B cell (primary cell): ENCODE data around the gene ARRB2. TPM values are rescaled to one million over a fixed set of nuclear protein-coding genes. Genes with fewer than 3 reads are reported as not detected.
A peak's percentile ranks its signal among the peaks of the same experiment; 100 is the strongest.

Experiments used
- ATAC-seq: fragments of 200-7000 bp; cut with Tn5 transposase; one replicate; pipeline ENCODE4 v1.10.0; 2021; ENCODE audit warnings: low read depth, mild to moderate bottlenecking, moderate number of reproducible peaks, moderate library complexity
- CTCF ChIA-PET: fragments of 350-600 bp; sonication (Branson Sonifier 250); formaldehyde crosslinking; loops from one replicate; lab custom pipeline; 2021; ENCODE audit warnings: antibody characterized with exemption, inconsistent platforms; lab: Charles Lee
- POLR2A ChIA-PET: fragments of 350-600 bp; sonication (Branson Sonifier 250); formaldehyde crosslinking; loops from one replicate; lab custom pipeline; 2021; ENCODE audit warnings: antibody characterized with exemption; lab: Charles Lee
- DNase-seq: peaks from one replicate; pipeline ENCODE4 v3.0.0; 2013
- H2AFZ ChIP-seq: 2 replicates; pipeline ENCODE4 v1.6.1; 2012; ENCODE audit warnings: mild to moderate bottlenecking, low read depth, low read length; ENCODE audit not compliant: insufficient read depth, poor library complexity, severe bottlenecking
- H3K27ac ChIP-seq, 2 donors: 1 replicate in 1 of 2; 2 replicates in 1 of 2; pipeline ENCODE4 v1.5.1; 2012 to 2013; ENCODE audit warnings: low read length in 2 of 2, mild to moderate bottlenecking in 2 of 2, moderate library complexity in 1 of 2
- H3K27me3 ChIP-seq, 4 experiments: fragments of 200-600 bp in 1 of 4; sonication (generic) in 1 of 4; replicated peaks in 1 of 4; 1 replicate in 2 of 4; 2 replicates in 2 of 4; pipeline versions ENCODE4 v1.6.1 to v1.7.0; 2013 to 2016; ENCODE audit warnings: low read length in 3 of 4, mild to moderate bottlenecking in 2 of 4, mixed read lengths in 1 of 4, moderate library complexity in 1 of 4; ENCODE audit not compliant: insufficient read depth in 4 of 4, control insufficient read depth in 3 of 4; ENCODE audit errors: control extremely low read depth in 1 of 4
- H3K36me3 ChIP-seq, 2 experiments: replicated peaks in 1 of 2; 1 replicate in 1 of 2; 2 replicates in 1 of 2; pipeline versions ENCODE4 v1.6.1 to v1.7.1; 2013; ENCODE audit warnings: low read length in 1 of 2; ENCODE audit not compliant: insufficient read depth in 2 of 2, control insufficient read depth in 1 of 2; ENCODE audit errors: control extremely low read depth in 1 of 2, extremely low read depth in 1 of 2
- H3K4me1 ChIP-seq, 2 donors: fragments of 200-600 bp in 1 of 2; sonication (generic) in 1 of 2; 1 replicate in 1 of 2; 2 replicates in 1 of 2; pipeline versions ENCODE4 v1.5.1 to v1.6.1; 2013 to 2017; ENCODE audit warnings: low read length in 2 of 2; ENCODE audit not compliant: control insufficient read depth in 2 of 2, insufficient read depth in 2 of 2
- H3K4me2 ChIP-seq: replicated peaks from 2 replicates; pipeline ENCODE3; 2012; ENCODE audit warnings: mild to moderate bottlenecking, low read depth, low read length; ENCODE audit not compliant: poor library complexity, severe bottlenecking
- H3K4me3 ChIP-seq, 5 experiments: fragments of 200-600 bp in 1 of 5; sonication (generic) in 1 of 5; 1 replicate in 3 of 5; 2 replicates in 2 of 5; pipeline versions ENCODE4 v1.5.1 to v1.7.0; 2011 to 2016; ENCODE audit warnings: low read length in 4 of 5, mild to moderate bottlenecking in 4 of 5, low read depth in 2 of 5, control low read depth in 1 of 5, moderate library complexity in 1 of 5; ENCODE audit not compliant: insufficient read depth in 1 of 5; ENCODE audit errors: control extremely low read depth in 1 of 5, extremely low read depth in 1 of 5
- H3K79me2 ChIP-seq: fragments of 200-600 bp; sonication (generic); one replicate; pipeline ENCODE4 v1.6.0; 2016; ENCODE audit warnings: low read length; ENCODE audit not compliant: control insufficient read depth, insufficient read depth
- H3K9ac ChIP-seq: fragments of 200-600 bp; sonication (generic); 2 replicates; pipeline ENCODE4 v1.6.1; 2017; ENCODE audit warnings: mild to moderate bottlenecking, low read length, moderate library complexity
- H3K9me3 ChIP-seq, 3 donors: one replicate each; pipeline versions ENCODE4 v1.6.1 to v1.7.1; 2013; ENCODE audit warnings: low read length in 2 of 3; ENCODE audit not compliant: control insufficient read depth in 2 of 3, insufficient read depth in 1 of 3; ENCODE audit errors: control extremely low read depth in 1 of 3
- H4K20me1 ChIP-seq: 2 replicates; pipeline ENCODE4 v1.6.0; 2012; ENCODE audit warnings: mild to moderate bottlenecking, low read length; ENCODE audit not compliant: insufficient read depth, control insufficient read depth, poor library complexity, severe bottlenecking
- H3K27ac Mint-ChIP-seq: one replicate; pipeline ENCODE4 v1.8.0; 2021; ENCODE audit warnings: mixed read lengths
- H3K27me3 Mint-ChIP-seq: one replicate; pipeline ENCODE4 v1.8.0; 2021; ENCODE audit warnings: mixed read lengths
- H3K4me1 Mint-ChIP-seq: one replicate; pipeline ENCODE4 v1.8.0; 2021; ENCODE audit warnings: mixed read lengths
- H3K4me3 Mint-ChIP-seq: one replicate; pipeline ENCODE4 v1.8.0; 2021; ENCODE audit warnings: mixed read lengths
- H3K9me3 Mint-ChIP-seq: one replicate; pipeline ENCODE4 v1.8.0; 2022; ENCODE audit warnings: mixed read lengths; ENCODE audit not compliant: insufficient read depth
- EZH2 ChIP-seq: IDR thresholded peaks from 2 replicates; pipeline ENCODE4 v1.6.1; 2012; ENCODE audit warnings: borderline replicate concordance, low read depth, mild to moderate bottlenecking, moderate library complexity, low read length; ENCODE audit not compliant: insufficient read depth, poor library complexity, severe bottlenecking
- WGBS: methylation state at CpG from one replicate; pipeline ENCODE4 v1.1.5; 2013; ENCODE audit warnings: missing lambda C conversion rate; ENCODE audit not compliant: insufficient coverage; 5-methylcytosine and 5-hydroxymethylcytosine counted together
- intact Hi-C: fragments of 100-400 bp; cut with micrococcal nuclease; formaldehyde crosslinking; loops from one replicate; pipeline ENCODE4 v1.10.0; 2022
- polyA plus RNA-seq: library from polyadenylated mRNA; depleted of rRNA; stranded (reverse); fragments of >200 nt; gene quantifications from 2 replicates; pipeline ENCODE4 v1.2.3, GENCODE V29; 2012
- total RNA-seq, 2 donors: library from RNA; stranded (reverse); fragments of 120-200 nt in 1 of 2; gene quantifications; 1 replicate in 1 of 2; 2 replicates in 1 of 2; pipeline versions ENCODE4 v1.2.3 to v1.2.4, GENCODE V29; 2013 to 2022
- TF ChIP-seq, protein P1 (sequence below): fragments of 200-600 bp; IDR thresholded peaks from one replicate; pipeline ENCODE4 v1.8.0; 2022; ENCODE audit warnings: antibody characterized with exemption, mild to moderate bottlenecking

The ARRB2 gene
- total and polyA plus RNA-seq, 2 donors (not counting 1 experiment from before 2014, with no cell fraction given) = 111 to 164 TPM

DNA sequence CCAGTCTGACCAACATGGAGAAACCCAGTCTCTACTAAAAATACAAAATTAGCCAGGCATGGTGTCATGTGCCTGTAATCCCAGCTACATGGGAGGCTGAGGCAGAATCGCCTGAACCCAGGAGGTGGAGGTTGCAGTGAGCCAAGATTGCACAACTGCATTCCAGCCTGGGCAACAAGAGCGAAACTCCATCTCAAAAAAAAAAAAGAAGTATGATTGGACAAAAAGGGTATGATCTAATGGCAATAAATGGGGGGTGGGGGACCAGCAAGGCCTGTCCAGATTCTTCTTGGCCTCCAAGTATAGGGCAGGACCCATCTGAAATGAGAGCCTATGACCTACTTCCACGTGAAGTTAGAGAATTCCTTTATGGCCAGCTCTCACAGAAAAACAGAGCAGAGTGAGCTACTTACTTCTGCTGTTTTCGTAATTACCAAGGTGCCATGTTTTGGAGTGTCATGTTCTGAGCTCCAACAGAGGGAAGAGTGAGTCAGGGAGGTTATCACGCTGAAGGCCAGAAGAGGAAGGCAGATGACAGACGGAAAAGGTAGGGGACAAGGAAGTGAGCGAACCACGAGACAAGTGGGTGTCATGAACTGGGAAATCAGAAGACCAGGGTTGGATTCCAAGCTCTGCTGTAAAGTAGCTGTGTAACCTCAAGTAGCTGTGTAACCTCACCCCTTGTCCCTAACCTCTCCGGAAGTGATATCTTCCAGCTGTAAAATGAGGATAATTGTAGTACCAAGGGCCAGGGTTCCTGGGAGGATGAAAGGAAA lies 25.6 kb downstream of the ARRB2 start:
- no peak for DNase-seq
- no peak overlapping the region for H2AFZ ChIP-seq

More for the DNA sequence above, 25.6 kb downstream of the ARRB2 start:
- peaks cover 13% of the 10 kb centered on the region for H4K20me1 ChIP-seq
- Mint-ChIP-seq H3K9me3 (no peaks in the 10 kb centered on the region), H3K27me3 (no peaks in the 10 kb centered on the region), H3K4me3 (peak overlapping the region; percentile 19), H3K27ac (peak overlapping the region; percentile 87), H3K4me1 (peaks cover 60% of the 10 kb centered on the region)
- CTCF ChIA-PET = interaction anchor here (1.2 to 1.5 kb wide), 3 partner anchors 26 to 54 kb away, joined by 3 to 6 read pairs (median 5); partner anchors contain the start of gene ARRB2
- WGBS = 47% methylated on average over 4 of the region's 9 CpGs
- no peak overlapping the region for H3K4me3 ChIP-seq
- TF ChIP-seq, protein P1, sequence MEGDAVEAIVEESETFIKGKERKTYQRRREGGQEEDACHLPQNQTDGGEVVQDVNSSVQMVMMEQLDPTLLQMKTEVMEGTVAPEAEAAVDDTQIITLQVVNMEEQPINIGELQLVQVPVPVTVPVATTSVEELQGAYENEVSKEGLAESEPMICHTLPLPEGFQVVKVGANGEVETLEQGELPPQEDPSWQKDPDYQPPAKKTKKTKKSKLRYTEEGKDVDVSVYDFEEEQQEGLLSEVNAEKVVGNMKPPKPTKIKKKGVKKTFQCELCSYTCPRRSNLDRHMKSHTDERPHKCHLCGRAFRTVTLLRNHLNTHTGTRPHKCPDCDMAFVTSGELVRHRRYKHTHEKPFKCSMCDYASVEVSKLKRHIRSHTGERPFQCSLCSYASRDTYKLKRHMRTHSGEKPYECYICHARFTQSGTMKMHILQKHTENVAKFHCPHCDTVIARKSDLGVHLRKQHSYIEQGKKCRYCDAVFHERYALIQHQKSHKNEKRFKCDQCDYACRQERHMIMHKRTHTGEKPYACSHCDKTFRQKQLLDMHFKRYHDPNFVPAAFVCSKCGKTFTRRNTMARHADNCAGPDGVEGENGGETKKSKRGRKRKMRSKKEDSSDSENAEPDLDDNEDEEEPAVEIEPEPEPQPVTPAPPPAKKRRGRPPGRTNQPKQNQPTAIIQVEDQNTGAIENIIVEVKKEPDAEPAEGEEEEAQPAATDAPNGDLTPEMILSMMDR = no peak
- TF ChIP-seq EZH2 = no peak
- peaks cover 0 to 4% (median 0%) of the 10 kb centered on the region in 4 experiments for H3K27me3 ChIP-seq
- POLR2A ChIA-PET = no interaction called here
- intact Hi-C loops = no loop called here
- ATAC-seq = no peak
- no peak overlapping the region for H3K4me2 ChIP-seq
- H3K9me3 ChIP-seq = no peaks in the 10 kb centered on the region
- H3K36me3 ChIP-seq = no peaks in the 10 kb centered on the region
- peaks cover 14% of the 10 kb centered on the region for H3K79me2 ChIP-seq
- peak overlapping the region in 1 of 2 donors; percentile 29 for H3K27ac ChIP-seq
- H3K4me1 ChIP-seq = peaks cover 42 to 60% of the 10 kb centered on the region in 2 donors
- H3K9ac ChIP-seq = no peak overlapping the region
